ENCODE measurements around the gene ATP8A2. TPM values are rescaled to one million over a fixed set of nuclear protein-coding genes. Genes with fewer than 3 reads are reported as not detected.
"Not testable (repeated sequence)": the region's sequence is repeated elsewhere in the genome, so short reads cannot be mapped to it uniquely, and the experiment has no call there.

ATP8A2 gene
- total RNA-seq, 3 donors from 2014 or later (not counting 1 experiment from before 2014, with no cell fraction given) = 0.43 to 0.68 (median 0.59) TPM

DNA sequence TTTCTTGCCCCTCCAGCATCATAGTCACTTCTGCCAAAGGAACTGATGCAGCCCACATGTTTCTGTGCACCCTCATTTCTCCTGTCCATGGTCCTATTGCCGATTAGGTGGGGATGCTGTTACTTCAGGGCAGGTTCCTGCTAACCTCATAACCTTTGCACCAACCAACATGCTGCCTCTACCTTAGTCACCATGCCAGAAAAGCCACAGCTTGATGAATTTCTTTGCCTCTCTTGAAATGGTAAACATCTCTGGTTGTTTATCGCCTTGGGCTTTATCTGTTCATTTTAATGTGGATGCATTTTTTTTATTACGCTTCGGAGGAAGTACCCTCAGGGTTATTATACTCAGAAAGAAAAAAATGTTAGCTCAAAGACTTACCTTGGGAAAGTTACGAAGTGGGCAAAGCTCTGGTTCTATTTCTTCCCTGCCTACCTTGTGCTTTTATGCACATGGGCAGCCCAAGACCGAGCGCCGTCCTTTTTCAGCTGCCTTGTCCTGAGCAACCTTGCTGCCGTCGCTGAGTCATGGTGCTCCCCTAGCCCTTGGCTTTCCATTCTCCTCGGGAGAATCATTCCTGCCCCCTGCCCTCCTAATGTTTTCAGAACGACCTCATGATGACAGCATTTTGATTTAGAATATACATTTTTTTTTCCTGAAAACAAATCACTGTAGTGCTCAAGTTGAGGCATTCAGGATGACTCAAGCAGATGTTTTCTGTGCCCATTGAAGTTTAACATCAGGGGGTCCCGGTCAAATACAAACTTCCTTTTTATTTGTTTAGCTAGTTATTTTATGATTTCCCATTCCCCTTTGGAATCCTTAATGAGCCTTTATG, 400.1 kb downstream of the ATP8A2 start:
- no peaks in the 10 kb centered on the region for H3K9me3 Mint-ChIP-seq
- Histone ChIP-seq H3K9me3 (ENCODE audit: control insufficient read depth, insufficient read depth, low read length) (no peaks in the 10 kb centered on the region), H3K27me3 (ENCODE audit: control insufficient read depth, insufficient read depth, low read length) (no peaks in the 10 kb centered on the region), H3K4me3 (ENCODE audit: low read length) (no peak overlapping the region), H3K27ac (ENCODE audit: low read length) (no peak overlapping the region), H3K4me1 (ENCODE audit: control insufficient read depth, insufficient read depth, low read length) (no peaks in the 10 kb centered on the region), H3K36me3 (ENCODE audit: control insufficient read depth, insufficient read depth, low read length) (no peaks in the 10 kb centered on the region)
- H3K27ac Mint-ChIP-seq = no peak overlapping the region
- H3K36me3 Mint-ChIP-seq = no peaks in the 10 kb centered on the region
- H3K4me1 Mint-ChIP-seq = no peaks in the 10 kb centered on the region
- H3K4me3 Mint-ChIP-seq = no peak overlapping the region
- no peak for ATAC-seq
- intact Hi-C loops (cut with micrococcal nuclease) = no loop called here
- no peak for TF ChIP-seq CTCF (IDR thresholded peaks at IDR 0.05)
- no peak for DNase-seq
- 82% methylated on average over 12 of the region's 13 CpGs for WGBS (ENCODE audit: insufficient coverage)
- H3K27me3 Mint-ChIP-seq (ENCODE audit: low read depth in 2 of 2) = peaks cover 3 to 19% of the 10 kb centered on the region in 2 donors

DNA sequence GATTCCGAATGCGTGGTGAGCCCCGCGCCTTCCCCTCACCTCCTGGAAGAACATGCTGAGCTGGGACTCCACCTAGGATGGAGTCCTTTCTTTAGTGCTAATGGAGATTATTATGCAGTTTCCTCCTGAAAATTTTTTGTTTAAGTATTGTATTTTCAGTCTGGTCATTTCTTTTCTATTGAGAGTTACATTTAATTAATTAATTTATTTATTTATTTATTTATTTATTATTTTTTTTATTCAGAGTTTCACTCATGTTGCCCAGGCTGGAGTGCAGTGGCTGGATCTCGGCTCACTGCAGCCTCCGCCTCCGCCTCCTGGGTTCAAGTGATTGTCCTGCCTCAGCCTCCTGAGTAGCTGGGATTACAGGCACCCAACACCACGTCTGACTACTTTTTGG, 400.8 kb downstream of the ATP8A2 start:
- H3K4me1 ChIP-seq (ENCODE audit: control insufficient read depth, insufficient read depth, low read length); H3K4me3 ChIP-seq (ENCODE audit: low read length); H3K9me3 Mint-ChIP-seq; H3K27ac Mint-ChIP-seq; H3K4me1 Mint-ChIP-seq; H3K36me3 ChIP-seq (ENCODE audit: control insufficient read depth, insufficient read depth, low read length); H3K27ac ChIP-seq (ENCODE audit: low read length); H3K9me3 ChIP-seq (ENCODE audit: control insufficient read depth, insufficient read depth, low read length); DNase-seq; H3K4me3 Mint-ChIP-seq; H3K36me3 Mint-ChIP-seq; H3K27me3 ChIP-seq (ENCODE audit: control insufficient read depth, insufficient read depth, low read length); intact Hi-C loops (cut with micrococcal nuclease); ATAC-seq: not testable (repeated sequence)
- H3K27me3 Mint-ChIP-seq (ENCODE audit: low read depth in 2 of 2) = peaks cover 3 to 20% of the 10 kb centered on the region in 2 donors
- 91% methylated on average over 8 of the region's 8 CpGs for WGBS (ENCODE audit: insufficient coverage)

GRCh38 chr13:25774056-25774455, 402.3 kb downstream of the ATP8A2 start:
- H3K27ac ChIP-seq (ENCODE audit: low read length); H3K4me1 Mint-ChIP-seq; H3K4me3 Mint-ChIP-seq; intact Hi-C loops (cut with micrococcal nuclease); H3K4me1 ChIP-seq (ENCODE audit: control insufficient read depth, insufficient read depth, low read length); ATAC-seq; H3K9me3 Mint-ChIP-seq; H3K27ac Mint-ChIP-seq; H3K36me3 ChIP-seq (ENCODE audit: control insufficient read depth, insufficient read depth, low read length); H3K9me3 ChIP-seq (ENCODE audit: control insufficient read depth, insufficient read depth, low read length); DNase-seq; H3K4me3 ChIP-seq (ENCODE audit: low read length); H3K36me3 Mint-ChIP-seq; H3K27me3 ChIP-seq (ENCODE audit: control insufficient read depth, insufficient read depth, low read length): not testable (repeated sequence)
- 88% methylated on average over 1 of the region's 1 CpG for WGBS (ENCODE audit: insufficient coverage)
- peaks cover 10 to 27% of the 10 kb centered on the region in 2 donors for H3K27me3 Mint-ChIP-seq (ENCODE audit: low read depth in 2 of 2)

GRCh38 chr13:25775275-25775674, 403.5 kb downstream of the ATP8A2 start:
- Histone ChIP-seq H3K4me1 (ENCODE audit: control insufficient read depth, insufficient read depth, low read length) (no peaks in the 10 kb centered on the region), H3K9me3 (ENCODE audit: control insufficient read depth, insufficient read depth, low read length) (no peaks in the 10 kb centered on the region), H3K36me3 (ENCODE audit: control insufficient read depth, insufficient read depth, low read length) (no peaks in the 10 kb centered on the region), H3K4me3 (ENCODE audit: low read length) (no peak overlapping the region), H3K27ac (ENCODE audit: low read length) (no peak overlapping the region), H3K27me3 (ENCODE audit: control insufficient read depth, insufficient read depth, low read length) (no peaks in the 10 kb centered on the region)
- ATAC-seq (no peak), DNase-seq (no peak)
- intact Hi-C loops (cut with micrococcal nuclease) = no loop called here
- no peaks in the 10 kb centered on the region for H3K36me3 Mint-ChIP-seq
- H3K9me3 Mint-ChIP-seq = no peaks in the 10 kb centered on the region
- TF ChIP-seq CTCF (IDR thresholded peaks at IDR 0.05) = no peak
- WGBS (ENCODE audit: insufficient coverage) = 84% methylated on average over 3 of the region's 3 CpGs
- H3K27me3 Mint-ChIP-seq (ENCODE audit: low read depth in 2 of 2) = peaks cover 10 to 19% of the 10 kb centered on the region in 2 donors
- no peaks in the 10 kb centered on the region for H3K4me1 Mint-ChIP-seq
- no peak overlapping the region for H3K27ac Mint-ChIP-seq
- H3K4me3 Mint-ChIP-seq = no peak overlapping the region

Measured in natural killer cell (primary cell).